ENCODE data around the gene RAPGEF6.

- TF ChIP-seq ZNF274 (IDR thresholded peaks at IDR 0.05; ENCODE audit: borderline replicate concordance, low read depth, low read length) (no peak), SP1 (CRISPR knock-in tag; IDR thresholded peaks at IDR 0.05) (no peak)
- TF ChIP-seq, protein P1, sequence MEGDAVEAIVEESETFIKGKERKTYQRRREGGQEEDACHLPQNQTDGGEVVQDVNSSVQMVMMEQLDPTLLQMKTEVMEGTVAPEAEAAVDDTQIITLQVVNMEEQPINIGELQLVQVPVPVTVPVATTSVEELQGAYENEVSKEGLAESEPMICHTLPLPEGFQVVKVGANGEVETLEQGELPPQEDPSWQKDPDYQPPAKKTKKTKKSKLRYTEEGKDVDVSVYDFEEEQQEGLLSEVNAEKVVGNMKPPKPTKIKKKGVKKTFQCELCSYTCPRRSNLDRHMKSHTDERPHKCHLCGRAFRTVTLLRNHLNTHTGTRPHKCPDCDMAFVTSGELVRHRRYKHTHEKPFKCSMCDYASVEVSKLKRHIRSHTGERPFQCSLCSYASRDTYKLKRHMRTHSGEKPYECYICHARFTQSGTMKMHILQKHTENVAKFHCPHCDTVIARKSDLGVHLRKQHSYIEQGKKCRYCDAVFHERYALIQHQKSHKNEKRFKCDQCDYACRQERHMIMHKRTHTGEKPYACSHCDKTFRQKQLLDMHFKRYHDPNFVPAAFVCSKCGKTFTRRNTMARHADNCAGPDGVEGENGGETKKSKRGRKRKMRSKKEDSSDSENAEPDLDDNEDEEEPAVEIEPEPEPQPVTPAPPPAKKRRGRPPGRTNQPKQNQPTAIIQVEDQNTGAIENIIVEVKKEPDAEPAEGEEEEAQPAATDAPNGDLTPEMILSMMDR (IDR thresholded peaks at IDR 0.05 in 2 of 3, conservative IDR thresholded peaks at IDR 0.05 in 1 of 3; ENCODE audit: insufficient read depth in 2 of 3, low read depth in 1 of 3, low read length in 3 of 3) = peak in 1 of 3 experiments; percentile 24; a peak in 1 of 6 replicates
These were observed 120.4 kb downstream of the RAPGEF6 start for GRCh38 chr5:131514316-131515283.

Data from K562 (cell line).